ENCODE results near the gene CREB5. TPM values are rescaled to one million over a fixed set of nuclear protein-coding genes. Genes with fewer than 3 reads are reported as not detected.

Gene CREB5
- total RNA-seq, 1 experiment from 2014 or later: 0.49 TPM

DNA sequence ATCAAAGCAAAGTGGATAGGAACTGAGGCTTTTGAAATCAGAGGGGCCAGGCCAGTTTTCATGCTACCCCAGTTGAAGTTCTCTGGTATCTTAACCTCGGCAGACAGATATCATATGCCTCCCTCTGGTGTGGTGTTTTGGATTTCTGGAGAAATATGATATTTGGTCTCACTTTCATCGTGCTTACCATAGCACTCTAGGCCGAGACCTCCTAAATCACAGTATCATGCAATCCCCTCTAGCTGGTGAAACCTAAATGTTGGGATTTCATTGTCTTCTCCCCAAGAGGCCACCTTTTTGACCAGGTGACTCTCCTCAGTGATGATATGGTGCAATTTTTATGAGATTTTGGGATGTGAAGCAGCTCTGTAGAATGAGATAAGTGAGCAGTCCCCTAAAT, 183.5 kb downstream of the CREB5 start (continued):
- TF ChIP-seq ZBTB33 (IDR thresholded peaks at IDR 0.05; ENCODE audit: extremely low read depth, insufficient replicate concordance, low read length) (no peak), EGR1 (IDR thresholded peaks at IDR 0.05; ENCODE audit: low read depth) (no peak), CEBPB (IDR thresholded peaks at IDR 0.05; ENCODE audit: low read depth) (no peak)

GRCh38 chr7:28596245-28596935, 184.1 kb downstream of the CREB5 start:
- Histone ChIP-seq H3K27me3 (ENCODE audit: insufficient read depth, low read length) (peaks cover 10% of the 10 kb centered on the region), H3K9me3 (ENCODE audit: control insufficient read depth in 1 of 2, insufficient read depth in 1 of 2, low read depth in 1 of 2, low read length in 2 of 2) (no peaks in the 10 kb centered on the region), H3K4me2 (ENCODE audit: low read length) (no peak overlapping the region), H3K27ac (ENCODE audit: low read depth, low read length) (no peak overlapping the region), H3K9me2 (ENCODE audit: insufficient read depth) (no peaks in the 10 kb centered on the region), H3K36me3 (ENCODE audit: control insufficient read depth in 1 of 2, insufficient read depth in 2 of 2, low read length in 2 of 2) (no peaks in the 10 kb centered on the region), H3K79me2 (ENCODE audit: insufficient read depth, low read length) (no peaks in the 10 kb centered on the region), H2AFZ (ENCODE audit: low read depth, low read length, poor library complexity, severe bottlenecking) (no peak overlapping the region), H3K4me1 (ENCODE audit: control insufficient read depth in 1 of 2, insufficient read depth in 2 of 2, low read length in 2 of 2) (no peaks in the 10 kb centered on the region), H3K9ac (ENCODE audit: low read length) (no peak overlapping the region), H3K4me3 (replicated peaks in 1 of 2; ENCODE audit: low read depth in 1 of 2, low read length in 2 of 2) (no peak overlapping the region), H4K20me1 (ENCODE audit: insufficient read depth) (no peaks in the 10 kb centered on the region)
- ChIA-PET POLR2A (no interaction called here), RAD21 (ENCODE audit: low non-redundant PET in 1 of 2, low total read pairs in 2 of 2, uncharacterized antibody in 2 of 2, unreplicated experiment in 2 of 2) (no interaction called here), CTCF (no interaction called here)
- ATAC-seq (no peak), DNase-seq (ENCODE audit: low read depth, low spot score) (no peak)
- no TSS peak for BruUV-seq (replicated peaks)
- intact Hi-C loops (cut with micrococcal nuclease): no loop called here
- TF ChIP-seq EZH2 (IDR thresholded peaks at IDR 0.05) (no peak), SP1 (IDR thresholded peaks at IDR 0.05; ENCODE audit: low read depth) (no peak), SRF (IDR thresholded peaks at IDR 0.05; ENCODE audit: low read depth) (no peak), ELF1 (IDR thresholded peaks at IDR 0.05; ENCODE audit: borderline replicate concordance, low read depth) (no peak), FOSL1 (IDR thresholded peaks at IDR 0.05; ENCODE audit: low read depth) (no peak), ZBTB33 (IDR thresholded peaks at IDR 0.05; ENCODE audit: extremely low read depth, insufficient replicate concordance, low read length) (no peak), ZFX (IDR thresholded peaks at IDR 0.05) (no peak), CBX3 (IDR thresholded peaks at IDR 0.05; ENCODE audit: low read depth) (no peak), SIN3A (IDR thresholded peaks at IDR 0.05; ENCODE audit: low read depth) (no peak), MAX (IDR thresholded peaks at IDR 0.05) (no peak), TCF7L2 (IDR thresholded peaks at IDR 0.05; ENCODE audit: borderline replicate concordance, extremely low read depth, insufficient read depth, insufficient read length) (no peak), RAD21 (IDR thresholded peaks at IDR 0.05; ENCODE audit: low read depth) (no peak), JUND (IDR thresholded peaks at IDR 0.05) (no peak), YY1 (IDR thresholded peaks at IDR 0.05; ENCODE audit: extremely low read depth, insufficient replicate concordance, low read depth, low read length) (no peak)
